Mucosa of stomach (tissue), 1 donor: Measurements from ENCODE around the gene THAP5.
"Not testable (repeated sequence)": the region's sequence is repeated elsewhere in the genome, so short reads cannot be mapped to it uniquely, and the experiment has no call there.

Source experiments
- H3K27me3 ChIP-seq: one replicate; pipeline ENCODE4 v1.7.0; 2013; ENCODE audit warnings: mild to moderate bottlenecking, low read length; ENCODE audit not compliant: control insufficient read depth, insufficient read depth
- H3K36me3 ChIP-seq: one replicate; pipeline ENCODE4 v1.7.0; 2013; ENCODE audit warnings: low read length; ENCODE audit not compliant: control insufficient read depth, insufficient read depth
- H3K4me1 ChIP-seq: one replicate; pipeline ENCODE4 v1.7.0; 2013; ENCODE audit warnings: mild to moderate bottlenecking, low read length; ENCODE audit not compliant: control insufficient read depth, insufficient read depth
- H3K4me3 ChIP-seq: one replicate; pipeline ENCODE4 v1.7.0; 2013; ENCODE audit warnings: low read length
- H3K9ac ChIP-seq: one replicate; pipeline ENCODE4 v1.7.0; 2013; ENCODE audit warnings: mild to moderate bottlenecking, low read length, moderate library complexity
- H3K9me3 ChIP-seq: one replicate; pipeline ENCODE4 v1.7.0; 2013; ENCODE audit warnings: mild to moderate bottlenecking, low read length, moderate library complexity; ENCODE audit not compliant: control insufficient read depth
- donor health status: Pancreatic carcinoma.

The THAP5 gene

DNA sequence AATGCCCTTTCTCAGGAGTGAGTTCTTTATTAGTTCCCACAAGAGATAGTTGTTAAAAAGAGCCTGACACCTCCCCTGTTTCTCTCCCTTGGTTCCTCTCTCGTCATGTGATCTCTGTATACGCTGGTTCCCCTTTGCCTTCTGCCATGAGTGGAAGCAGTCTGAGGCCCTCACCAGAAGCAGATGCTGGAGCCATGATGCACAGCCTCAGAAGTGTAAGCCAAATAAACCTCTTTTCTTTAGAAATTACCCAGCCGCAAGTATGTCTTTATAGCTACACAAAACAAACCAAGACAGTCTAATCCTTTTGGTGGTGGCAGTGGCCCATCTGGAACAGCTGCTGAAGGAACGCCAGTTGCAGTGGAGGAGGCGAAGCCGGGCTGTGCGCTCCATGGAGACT is 9.4 kb upstream of the THAP5 start:
- no peaks in the 10 kb centered on the region for H3K27me3 ChIP-seq
- H3K4me3 ChIP-seq = no peak overlapping the region
- H3K9me3 ChIP-seq = no peaks in the 10 kb centered on the region
- peaks cover 3% of the 10 kb centered on the region for H3K36me3 ChIP-seq
- H3K4me1 ChIP-seq = no peaks in the 10 kb centered on the region
- no peak overlapping the region for H3K9ac ChIP-seq

DNA sequence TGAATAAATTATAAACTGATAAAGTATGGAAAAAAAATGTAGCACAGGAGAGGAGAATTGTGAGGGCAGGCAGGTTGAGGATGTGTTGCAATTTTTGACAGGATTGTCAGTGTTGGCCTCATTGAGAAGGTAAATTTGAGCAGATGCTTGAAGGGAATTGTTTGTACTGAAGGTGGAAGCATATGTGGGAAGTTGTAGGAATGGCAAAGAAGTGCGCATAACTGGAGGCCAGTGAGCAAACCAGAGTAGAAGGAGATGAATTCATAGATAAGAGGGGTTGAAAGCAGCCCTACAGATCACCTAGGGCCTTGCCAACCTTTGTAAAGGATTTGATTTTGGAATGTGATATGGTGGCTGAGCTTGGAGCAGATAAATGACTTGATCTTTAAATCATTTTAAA is 6.6 kb upstream of the THAP5 start:
- H3K9ac ChIP-seq = no peak overlapping the region
- no peaks in the 10 kb centered on the region for H3K9me3 ChIP-seq
- no peak overlapping the region for H3K4me3 ChIP-seq
- H3K4me1 ChIP-seq = no peaks in the 10 kb centered on the region
- no peaks in the 10 kb centered on the region for H3K27me3 ChIP-seq
- peaks cover 3% of the 10 kb centered on the region for H3K36me3 ChIP-seq

- H3K4me1 ChIP-seq = no peaks in the 10 kb centered on the region
- no peak overlapping the region for H3K4me3 ChIP-seq
- H3K36me3 ChIP-seq = peaks cover 3% of the 10 kb centered on the region
- no peaks in the 10 kb centered on the region for H3K27me3 ChIP-seq
- H3K9ac ChIP-seq = no peak overlapping the region
- no peaks in the 10 kb centered on the region for H3K9me3 ChIP-seq
Observed at GRCh38 chr7:108575156-108575555, 5.7 kb upstream of the THAP5 start.

- Histone ChIP-seq H3K4me3 (no peak overlapping the region), H3K9ac (no peak overlapping the region), H3K4me1 (peaks cover 7% of the 10 kb centered on the region), H3K27me3 (no peaks in the 10 kb centered on the region), H3K36me3 (no peaks in the 10 kb centered on the region), H3K9me3 (no peaks in the 10 kb centered on the region)
Observed at GRCh38 chr7:108572480-108572879, 3.0 kb upstream of the THAP5 start.

DNA sequence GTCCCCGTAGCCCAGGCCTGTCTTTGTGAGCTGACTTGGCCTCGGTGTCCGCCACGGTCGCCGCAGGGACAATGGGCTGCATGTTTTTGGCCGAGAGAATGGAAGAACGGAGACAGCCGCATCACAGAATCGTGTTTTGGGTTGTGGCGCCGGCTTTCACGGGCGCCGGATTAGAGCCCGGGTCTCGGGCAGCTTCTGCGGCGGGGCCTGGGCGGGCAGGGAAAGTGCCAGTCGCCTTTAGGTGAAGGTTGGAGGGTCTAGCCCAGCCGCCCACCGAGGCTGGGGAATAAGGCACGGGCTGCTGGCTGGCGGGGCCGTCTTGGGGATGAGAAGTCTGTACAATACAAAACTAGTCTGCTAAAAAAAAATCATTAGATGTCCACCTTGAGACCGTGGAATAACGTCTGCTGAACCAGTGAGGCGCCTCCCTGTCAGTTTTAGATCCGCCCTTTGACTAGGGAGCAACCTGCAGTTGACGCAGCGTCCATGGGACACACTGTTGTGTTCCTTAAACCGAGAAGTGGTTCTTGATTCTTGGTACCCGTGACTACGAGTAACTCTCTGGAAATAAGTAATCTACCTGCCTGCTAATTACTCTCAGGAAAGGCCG is 745 bp upstream of the THAP5 start:
- peak overlapping the region; percentile 57 for H3K4me3 ChIP-seq
- H3K9me3 ChIP-seq = no peaks in the 10 kb centered on the region
- peaks cover 7% of the 10 kb centered on the region for H3K4me1 ChIP-seq
- no peaks in the 10 kb centered on the region for H3K27me3 ChIP-seq
- H3K36me3 ChIP-seq = no peaks in the 10 kb centered on the region
- peak overlapping the region; percentile 78 for H3K9ac ChIP-seq

DNA sequence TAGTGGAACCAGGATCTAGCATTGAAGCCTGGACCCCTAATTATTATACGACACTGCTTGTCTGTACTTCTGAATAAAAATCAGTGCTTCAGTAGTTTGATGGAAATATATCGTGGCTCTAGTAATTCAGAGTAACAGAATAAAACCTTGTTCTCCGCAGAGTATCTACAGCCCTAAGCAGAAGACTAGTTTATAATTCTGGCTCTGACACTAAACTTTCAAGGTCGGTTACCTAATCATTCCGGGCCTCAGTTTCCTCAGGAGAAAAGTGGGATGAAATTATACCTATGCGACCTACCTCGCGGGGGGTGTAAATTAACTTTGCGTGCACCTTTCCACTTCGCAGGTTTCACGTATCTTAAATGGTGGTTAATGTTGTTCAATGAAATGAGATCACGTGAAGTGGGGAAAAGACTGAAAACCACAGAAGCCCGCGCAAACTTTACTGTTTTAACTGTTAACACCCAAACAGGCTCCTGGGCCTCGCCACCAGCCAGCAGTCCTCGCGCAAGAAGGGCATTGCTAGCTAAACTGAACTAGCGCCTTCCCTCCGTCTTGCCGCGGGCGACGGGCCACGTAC is 615 bp downstream of the THAP5 start:
- H3K36me3 ChIP-seq = no peaks in the 10 kb centered on the region
- H3K4me1 ChIP-seq = peaks cover 7% of the 10 kb centered on the region
- no peaks in the 10 kb centered on the region for H3K9me3 ChIP-seq
- peak overlapping the region; percentile 57 for H3K4me3 ChIP-seq
- no peaks in the 10 kb centered on the region for H3K27me3 ChIP-seq
- H3K9ac ChIP-seq = peak overlapping the region; percentile 97

DNA sequence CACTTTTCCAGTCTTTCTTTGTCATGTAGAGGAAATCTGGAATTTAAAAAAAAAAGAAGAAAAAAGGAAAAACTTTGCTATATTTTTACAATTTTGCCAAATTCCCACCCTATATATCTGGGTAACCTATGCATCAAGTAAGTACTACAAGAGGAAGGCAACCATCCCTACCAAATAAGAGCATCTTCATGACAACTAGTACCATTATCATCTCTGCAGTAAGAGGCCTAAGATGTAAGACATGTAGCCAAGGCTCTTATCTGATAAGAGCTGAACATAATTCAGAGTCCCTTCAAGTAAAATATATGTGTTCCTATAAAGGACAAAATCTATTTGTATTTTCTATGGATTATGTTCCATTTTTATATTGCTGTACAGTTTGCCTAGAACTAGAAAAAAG is 3.5 kb downstream of the THAP5 start:
- no peaks in the 10 kb centered on the region for H3K36me3 ChIP-seq
- peaks cover 7% of the 10 kb centered on the region for H3K4me1 ChIP-seq
- no peak overlapping the region for H3K9ac ChIP-seq
- H3K27me3 ChIP-seq = no peaks in the 10 kb centered on the region
- no peak overlapping the region for H3K4me3 ChIP-seq
- H3K9me3 ChIP-seq = no peaks in the 10 kb centered on the region

DNA sequence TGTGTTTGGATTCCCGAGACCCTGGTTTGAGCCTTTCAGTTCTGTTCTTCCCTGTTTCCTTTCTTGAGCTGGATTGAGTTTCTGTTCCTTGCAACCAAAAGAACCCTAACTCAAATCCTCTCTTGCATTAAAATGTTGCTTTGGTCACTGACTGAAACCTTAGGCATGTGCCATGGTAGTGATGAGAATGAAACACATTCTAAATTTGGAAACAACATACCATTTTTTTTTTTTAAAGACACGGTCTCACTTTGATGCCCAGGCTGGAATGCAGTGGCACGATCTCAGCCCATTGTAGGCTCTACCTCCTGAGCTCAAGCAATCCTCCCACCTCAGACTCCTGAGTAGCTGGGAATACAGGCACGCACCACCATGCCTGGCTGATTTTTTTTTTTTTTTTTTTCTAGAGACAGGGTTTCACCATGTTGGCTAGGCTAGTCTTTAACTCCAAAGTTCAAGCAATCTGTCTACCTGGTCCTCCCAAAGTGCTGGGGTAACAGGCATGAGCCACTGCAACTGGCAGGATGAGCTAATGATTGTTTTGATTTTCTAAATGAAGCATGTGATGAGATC is 8.4 kb downstream of the THAP5 start:
- Histone ChIP-seq H3K36me3 (no peaks in the 10 kb centered on the region), H3K9ac (no peak overlapping the region), H3K9me3 (no peaks in the 10 kb centered on the region), H3K27me3 (no peaks in the 10 kb centered on the region), H3K4me1 (no peaks in the 10 kb centered on the region), H3K4me3 (no peak overlapping the region)

DNA sequence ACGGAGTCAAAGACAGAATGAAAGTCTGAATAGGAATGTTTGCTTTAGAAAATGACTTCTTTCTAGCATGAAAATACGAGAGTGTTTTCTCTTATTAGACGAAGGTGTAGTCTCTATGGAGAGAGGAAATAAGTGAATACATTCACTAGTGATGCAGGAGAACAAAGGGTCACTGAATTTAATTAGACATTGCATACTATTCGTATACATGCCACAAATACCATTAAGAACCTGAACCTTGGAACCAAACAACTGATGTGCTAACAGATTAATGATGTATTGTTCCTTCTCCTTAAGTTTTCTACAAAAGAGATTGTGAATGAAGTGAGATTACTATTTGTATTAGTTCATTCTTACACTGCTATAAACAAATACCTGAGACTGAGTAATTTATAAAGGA is 10.3 kb downstream of the THAP5 start:
- H3K36me3 ChIP-seq = no peaks in the 10 kb centered on the region
- H3K9me3 ChIP-seq = no peaks in the 10 kb centered on the region
- H3K4me3 ChIP-seq = no peak overlapping the region
- no peaks in the 10 kb centered on the region for H3K4me1 ChIP-seq
- H3K9ac ChIP-seq = no peak overlapping the region
- H3K27me3 ChIP-seq = no peaks in the 10 kb centered on the region

- Histone ChIP-seq H3K9me3 (no peaks in the 10 kb centered on the region), H3K4me1 (no peaks in the 10 kb centered on the region), H3K9ac (no peak overlapping the region), H3K27me3 (no peaks in the 10 kb centered on the region), H3K4me3 (no peak overlapping the region), H3K36me3 (no peaks in the 10 kb centered on the region)
Observed at GRCh38 chr7:108557617-108558016, 11.9 kb downstream of the THAP5 start.

GRCh38 chr7:108557191-108557590 is 12.3 kb downstream of the THAP5 start:
- no peaks in the 10 kb centered on the region for H3K9me3 ChIP-seq
- H3K27me3 ChIP-seq = no peaks in the 10 kb centered on the region
- H3K4me1 ChIP-seq = no peaks in the 10 kb centered on the region
- H3K9ac ChIP-seq = no peak overlapping the region
- H3K36me3 ChIP-seq = no peaks in the 10 kb centered on the region
- no peak overlapping the region for H3K4me3 ChIP-seq

DNA sequence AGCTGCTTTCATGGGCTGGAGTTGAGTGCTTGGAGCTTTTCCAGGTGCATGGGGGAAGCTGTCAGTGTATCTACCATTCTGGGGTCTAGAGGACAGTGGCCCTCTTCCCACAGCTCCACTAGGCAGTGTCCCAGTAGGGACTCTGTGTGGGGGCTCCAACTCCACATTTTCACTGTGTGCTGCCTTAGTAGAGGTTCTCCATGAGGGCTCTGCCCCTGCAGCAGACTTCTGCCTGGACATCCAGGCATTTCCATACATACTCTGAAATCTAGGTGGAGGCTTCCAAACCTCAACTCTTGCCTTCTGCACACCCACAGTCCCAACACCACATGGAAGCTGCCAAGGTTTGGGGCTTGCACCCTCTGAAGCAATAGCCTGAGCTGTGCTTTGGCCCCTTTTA is 12.8 kb downstream of the THAP5 start:
- H3K9me3 ChIP-seq, H3K27me3 ChIP-seq, H3K4me3 ChIP-seq, H3K9ac ChIP-seq, H3K4me1 ChIP-seq, H3K36me3 ChIP-seq: not testable (repeated sequence)
